Transverse colon (tissue), 3 donors: ENCODE data around the gene TMEM59L.

Source experiments
- EP300 ChIP-seq: sonication (generic); formaldehyde crosslinking; IDR thresholded peaks from one replicate; pipeline ENCODE4 v1.6.1; 2017; ENCODE audit warnings: antibody characterized with exemption, low read depth
- POLR2A ChIP-seq: fragments of 450-650 bp; IDR thresholded peaks from one replicate; pipeline ENCODE4 v1.6.1; 2016; ENCODE audit warnings: antibody characterized with exemption, mild to moderate bottlenecking, moderate library complexity
- POLR2AphosphoS5 ChIP-seq, 3 donors: sonication (generic); formaldehyde crosslinking; IDR thresholded peaks; one replicate each; pipeline ENCODE4 v1.6.1; 2016; ENCODE audit warnings: antibody characterized with exemption in 3 of 3

DNA sequence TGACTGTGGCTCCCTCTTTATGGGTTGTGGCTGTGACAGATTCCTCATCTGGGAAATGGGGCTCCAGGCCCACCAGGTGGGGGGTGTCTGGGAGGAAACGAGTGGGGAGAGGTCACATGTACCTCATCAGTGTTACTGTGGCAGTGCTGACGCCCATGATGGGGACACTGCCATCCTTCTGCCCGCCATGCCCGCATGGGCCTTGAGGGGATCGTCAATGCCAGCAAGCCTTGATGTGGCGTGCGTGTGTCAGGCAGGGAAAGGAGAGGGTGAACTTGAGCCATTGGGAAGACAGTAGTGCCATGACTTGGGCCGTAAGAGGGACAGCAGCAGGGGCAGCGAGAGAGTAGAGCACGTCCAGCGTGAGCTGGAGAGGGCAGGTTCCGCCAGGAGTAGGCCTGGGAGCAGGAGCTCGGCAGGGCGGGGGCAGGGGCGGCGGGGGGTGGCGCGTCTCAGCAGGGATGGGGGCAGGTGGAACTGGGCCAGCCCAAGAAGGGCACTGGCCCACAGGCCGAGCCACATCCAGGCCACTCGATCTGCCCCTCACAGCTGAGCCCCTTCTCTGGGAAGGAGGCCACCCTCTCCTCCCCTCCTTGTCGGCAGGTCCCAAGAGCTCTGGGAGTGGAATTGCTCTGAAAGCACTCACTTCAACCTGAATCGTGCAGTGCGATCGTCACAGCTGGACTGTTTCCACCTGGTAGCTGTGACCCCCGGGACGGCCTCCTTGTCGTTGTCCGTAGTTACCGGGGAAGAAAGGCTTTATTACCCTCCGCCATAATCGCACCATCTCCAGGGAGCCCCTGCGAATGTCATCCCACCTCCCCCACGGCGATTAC is 34.1 kb downstream of the TMEM59L start:
- TF ChIP-seq EP300, result no peak
- TF ChIP-seq POLR2A, result no peak
- no peak for TF ChIP-seq POLR2AphosphoS5 (IDR thresholded peaks at IDR 0.05)
